Measurements from ENCODE around the gene KLHL29. TPM values are rescaled to one million over a fixed set of nuclear protein-coding genes. Genes with fewer than 3 reads are reported as not detected.

Gene KLHL29
- total and polyA plus RNA-seq, 2 donors (not counting 1 experiment from before 2014, with no cell fraction given) = 1.3 to 3.4 TPM

GRCh38 chr2:23378496-23378895 is 6.5 kb upstream of the KLHL29 start:
- no peak overlapping the region for H3K4me2 ChIP-seq (replicated peaks; ENCODE audit: low read depth, low read length, poor library complexity, severe bottlenecking)
- WGBS (ENCODE audit: insufficient coverage) = 91% methylated on average over 1 of the region's 2 CpGs
- CTCF ChIA-PET = no interaction called here

GRCh38 chr2:23379220-23379695 is 5.7 kb upstream of the KLHL29 start:
- no peak for ATAC-seq (ENCODE audit: low read depth)
- POLR2A ChIA-PET = no interaction called here
- CTCF ChIA-PET = no interaction called here

More at GRCh38 chr2:23378496-23378895, 6.5 kb upstream of the KLHL29 start:
- Mint-ChIP-seq H3K9me3 (ENCODE audit: insufficient read depth) (no peaks in the 10 kb centered on the region), H3K27ac (no peak overlapping the region), H3K4me1 (peaks cover 25% of the 10 kb centered on the region), H3K27me3 (peaks cover 4% of the 10 kb centered on the region), H3K4me3 (no peak overlapping the region)
- peaks cover 17 to 31% of the 10 kb centered on the region in 2 donors for H3K4me1 ChIP-seq (ENCODE audit: control insufficient read depth in 2 of 2, insufficient read depth in 2 of 2, low read length in 2 of 2)
- H3K27ac ChIP-seq (ENCODE audit: low read length in 2 of 2) = no peak overlapping the region
- POLR2A ChIA-PET = no interaction called here
- no peaks in the 10 kb centered on the region for H3K79me2 ChIP-seq (ENCODE audit: control insufficient read depth, insufficient read depth, low read length)
- H3K36me3 ChIP-seq (replicated peaks in 1 of 2; ENCODE audit: control extremely low read depth in 1 of 2, control insufficient read depth in 1 of 2, extremely low read depth in 1 of 2, insufficient read depth in 2 of 2, low read length in 1 of 2) = no peaks in the 10 kb centered on the region
- intact Hi-C loops (cut with micrococcal nuclease) = no loop called here
- H3K9ac ChIP-seq (ENCODE audit: low read length) = no peak overlapping the region
- H4K20me1 ChIP-seq (ENCODE audit: control insufficient read depth, insufficient read depth, low read length, poor library complexity, severe bottlenecking) = no peaks in the 10 kb centered on the region
- no peak overlapping the region for H3K4me3 ChIP-seq (ENCODE audit: control extremely low read depth in 1 of 5, extremely low read depth in 1 of 5, insufficient read depth in 1 of 5, low read depth in 2 of 5, low read length in 4 of 5)
- no peak for TF ChIP-seq EZH2 (IDR thresholded peaks at IDR 0.05; ENCODE audit: borderline replicate concordance, insufficient read depth, low read depth, low read length, poor library complexity, severe bottlenecking)
- TF ChIP-seq, protein P1, sequence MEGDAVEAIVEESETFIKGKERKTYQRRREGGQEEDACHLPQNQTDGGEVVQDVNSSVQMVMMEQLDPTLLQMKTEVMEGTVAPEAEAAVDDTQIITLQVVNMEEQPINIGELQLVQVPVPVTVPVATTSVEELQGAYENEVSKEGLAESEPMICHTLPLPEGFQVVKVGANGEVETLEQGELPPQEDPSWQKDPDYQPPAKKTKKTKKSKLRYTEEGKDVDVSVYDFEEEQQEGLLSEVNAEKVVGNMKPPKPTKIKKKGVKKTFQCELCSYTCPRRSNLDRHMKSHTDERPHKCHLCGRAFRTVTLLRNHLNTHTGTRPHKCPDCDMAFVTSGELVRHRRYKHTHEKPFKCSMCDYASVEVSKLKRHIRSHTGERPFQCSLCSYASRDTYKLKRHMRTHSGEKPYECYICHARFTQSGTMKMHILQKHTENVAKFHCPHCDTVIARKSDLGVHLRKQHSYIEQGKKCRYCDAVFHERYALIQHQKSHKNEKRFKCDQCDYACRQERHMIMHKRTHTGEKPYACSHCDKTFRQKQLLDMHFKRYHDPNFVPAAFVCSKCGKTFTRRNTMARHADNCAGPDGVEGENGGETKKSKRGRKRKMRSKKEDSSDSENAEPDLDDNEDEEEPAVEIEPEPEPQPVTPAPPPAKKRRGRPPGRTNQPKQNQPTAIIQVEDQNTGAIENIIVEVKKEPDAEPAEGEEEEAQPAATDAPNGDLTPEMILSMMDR (IDR thresholded peaks at IDR 0.05) = no peak
- peaks cover 0 to 1% (median 0%) of the 10 kb centered on the region in 3 donors for H3K9me3 ChIP-seq (ENCODE audit: control extremely low read depth in 1 of 3, control insufficient read depth in 2 of 3, insufficient read depth in 1 of 3, low read length in 2 of 3)
- ATAC-seq (ENCODE audit: low read depth) (no peak), DNase-seq (no peak)
- H2AFZ ChIP-seq (ENCODE audit: insufficient read depth, low read depth, low read length, poor library complexity, severe bottlenecking) = no peak overlapping the region
- peaks cover 0 to 14% (median 0%) of the 10 kb centered on the region in 4 experiments for H3K27me3 ChIP-seq (replicated peaks in 1 of 4; ENCODE audit: control extremely low read depth in 1 of 4, control insufficient read depth in 3 of 4, insufficient read depth in 4 of 4, low read length in 3 of 4)

More at GRCh38 chr2:23379220-23379695, 5.7 kb upstream of the KLHL29 start:
- DNase-seq = no peak
- H3K9me3 ChIP-seq (ENCODE audit: control extremely low read depth in 1 of 3, control insufficient read depth in 2 of 3, insufficient read depth in 1 of 3, low read length in 2 of 3) = peaks cover 0 to 1% (median 0%) of the 10 kb centered on the region in 3 donors
- Mint-ChIP-seq H3K9me3 (ENCODE audit: insufficient read depth) (no peaks in the 10 kb centered on the region), H3K4me3 (no peak overlapping the region), H3K27me3 (peaks cover 7% of the 10 kb centered on the region), H3K27ac (no peak overlapping the region), H3K4me1 (peaks cover 27% of the 10 kb centered on the region)
- no peak overlapping the region for H3K4me2 ChIP-seq (replicated peaks; ENCODE audit: low read depth, low read length, poor library complexity, severe bottlenecking)
- intact Hi-C loops (cut with micrococcal nuclease) = no loop called here
- H3K36me3 ChIP-seq (replicated peaks in 1 of 2; ENCODE audit: control extremely low read depth in 1 of 2, control insufficient read depth in 1 of 2, extremely low read depth in 1 of 2, insufficient read depth in 2 of 2, low read length in 1 of 2) = no peaks in the 10 kb centered on the region
- no peak overlapping the region for H3K27ac ChIP-seq (ENCODE audit: low read length in 2 of 2)
- peaks cover 0 to 19% (median 0%) of the 10 kb centered on the region in 4 experiments for H3K27me3 ChIP-seq (replicated peaks in 1 of 4; ENCODE audit: control extremely low read depth in 1 of 4, control insufficient read depth in 3 of 4, insufficient read depth in 4 of 4, low read length in 3 of 4)
- no peak overlapping the region for H3K9ac ChIP-seq (ENCODE audit: low read length)
- H3K4me1 ChIP-seq (ENCODE audit: control insufficient read depth in 2 of 2, insufficient read depth in 2 of 2, low read length in 2 of 2) = peaks cover 17 to 31% of the 10 kb centered on the region in 2 donors
- 70% methylated on average over 4 of the region's 7 CpGs for WGBS (ENCODE audit: insufficient coverage)
- TF ChIP-seq, protein P1 (IDR thresholded peaks at IDR 0.05) = no peak
- TF ChIP-seq EZH2 (IDR thresholded peaks at IDR 0.05; ENCODE audit: borderline replicate concordance, insufficient read depth, low read depth, low read length, poor library complexity, severe bottlenecking) = no peak
- H4K20me1 ChIP-seq (ENCODE audit: control insufficient read depth, insufficient read depth, low read length, poor library complexity, severe bottlenecking) = no peaks in the 10 kb centered on the region
- no peak overlapping the region for H3K4me3 ChIP-seq (ENCODE audit: control extremely low read depth in 1 of 5, extremely low read depth in 1 of 5, insufficient read depth in 1 of 5, low read depth in 2 of 5, low read length in 4 of 5)
- H2AFZ ChIP-seq (ENCODE audit: insufficient read depth, low read depth, low read length, poor library complexity, severe bottlenecking) = no peak overlapping the region
- H3K79me2 ChIP-seq (ENCODE audit: control insufficient read depth, insufficient read depth, low read length) = no peaks in the 10 kb centered on the region

Data from B cell (primary cell).